Measurements from ENCODE around the gene PHKG1. TPM values are rescaled to one million over a fixed set of nuclear protein-coding genes. Genes with fewer than 3 reads are reported as not detected.
"Not testable (repeated sequence)": the region's sequence is repeated elsewhere in the genome, so short reads cannot be mapped to it uniquely, and the experiment has no call there.

The PHKG1 gene
- total RNA-seq, 1 experiment from 2014 or later = 1.1 TPM

DNA sequence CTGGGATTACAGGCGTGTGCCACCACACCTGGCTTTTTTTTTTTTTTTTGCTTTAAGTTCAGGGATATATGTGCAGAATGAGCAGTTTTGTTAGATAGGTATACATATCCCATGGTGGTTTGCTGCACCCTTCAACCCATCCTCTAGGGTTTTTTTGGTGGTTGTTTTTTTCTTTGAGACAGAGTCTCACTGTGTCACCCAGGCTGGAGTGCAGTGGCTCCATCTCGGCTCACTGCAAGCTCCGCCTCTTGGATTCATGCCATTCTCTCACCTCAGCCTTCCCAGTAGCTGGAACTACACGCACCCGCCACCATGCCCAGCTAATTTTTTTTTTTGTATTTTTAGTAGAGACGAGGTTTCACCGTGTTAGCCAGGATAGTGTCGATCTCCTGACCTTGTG lies 44.0 kb downstream of the PHKG1 start:
- Histone ChIP-seq H3K9ac (ENCODE audit: low read length) (peak overlapping the region; percentile 27), H3K79me2 (ENCODE audit: insufficient read depth, low read length) (peaks cover 93% of the 10 kb centered on the region), H3K4me1 (ENCODE audit: control insufficient read depth in 1 of 2, insufficient read depth in 2 of 2, low read length in 2 of 2) (peaks cover 22 to 34% of the 10 kb centered on the region in 2 experiments), H3K36me3 (ENCODE audit: control insufficient read depth in 1 of 2, insufficient read depth in 2 of 2, low read length in 2 of 2) (peaks cover 10 to 14% of the 10 kb centered on the region in 2 experiments), H3K4me2 (ENCODE audit: low read length) (peak overlapping the region; percentile 94), H3K4me3 (replicated peaks in 1 of 2; ENCODE audit: low read depth in 1 of 2, low read length in 2 of 2) (peak overlapping the region in 1 of 2 experiments; percentile 16; a peak in 1 of 4 replicates), H3K27ac (ENCODE audit: low read depth, low read length) (peak overlapping the region; percentile 37)
- H3K27me3 ChIP-seq (ENCODE audit: insufficient read depth, low read length); H3K9me2 ChIP-seq (ENCODE audit: insufficient read depth); H2AFZ ChIP-seq (ENCODE audit: low read depth, low read length, poor library complexity, severe bottlenecking); H3K9me3 ChIP-seq (ENCODE audit: control insufficient read depth in 1 of 2, insufficient read depth in 1 of 2, low read depth in 1 of 2, low read length in 2 of 2); BruUV-seq (replicated peaks); DNase-seq (ENCODE audit: low read depth, low spot score); H4K20me1 ChIP-seq (ENCODE audit: insufficient read depth): not testable (repeated sequence)
- RAD21 ChIA-PET (ENCODE audit: low non-redundant PET in 1 of 2, low total read pairs in 2 of 2, uncharacterized antibody in 2 of 2, unreplicated experiment in 2 of 2) = interaction anchor here in 1 of 2 experiments (0.9 kb wide), 1 partner anchor 15 kb away, joined by 3 read pairs; no protein-coding TSS in a partner anchor
- intact Hi-C loops (cut with micrococcal nuclease) = loop anchor here (2.0 kb wide), 1 partner anchor 14 kb away; no protein-coding TSS in a partner anchor
- POLR2A ChIA-PET = interaction anchor here (0.6 to 1.0 kb wide), 3 partner anchors 14 to 57 kb away, joined by 3 read pairs; partner anchors contain the start of gene CHCHD2
- TF ChIP-seq, protein P1, sequence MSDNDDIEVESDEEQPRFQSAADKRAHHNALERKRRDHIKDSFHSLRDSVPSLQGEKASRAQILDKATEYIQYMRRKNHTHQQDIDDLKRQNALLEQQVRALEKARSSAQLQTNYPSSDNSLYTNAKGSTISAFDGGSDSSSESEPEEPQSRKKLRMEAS (IDR thresholded peaks at IDR 0.05) = peak; percentile 29; the same call in 1 of the 2 replicates
- CTCF ChIA-PET = interaction anchor here (0.8 kb wide), 1 partner anchor 397 kb away, joined by 3 read pairs; no protein-coding TSS in a partner anchor
- peak; percentile 13 for ATAC-seq

DNA sequence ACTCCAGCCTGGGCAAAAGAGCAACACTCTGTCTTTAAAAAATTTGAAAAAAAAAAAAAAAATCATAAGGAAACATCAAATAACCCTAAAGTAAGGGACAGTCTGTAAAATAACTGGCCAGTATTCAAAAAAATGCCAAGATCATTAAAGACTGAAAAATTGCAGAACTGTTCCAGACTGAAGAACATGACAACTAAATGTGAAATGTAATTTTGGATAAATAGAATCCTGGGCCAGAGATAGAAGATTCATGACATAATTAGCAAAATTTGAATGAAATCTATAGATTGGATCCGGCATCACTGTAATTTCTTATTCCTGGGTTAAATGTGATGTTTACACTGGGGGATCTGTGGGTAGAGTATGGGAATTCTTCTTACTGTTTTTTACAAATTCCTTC lies 44.5 kb downstream of the PHKG1 start:
- CTCF ChIA-PET = no interaction called here
- POLR2A ChIA-PET = interaction anchor here (1.0 kb wide), 1 partner anchor 14 kb away, joined by 3 read pairs; no protein-coding TSS in a partner anchor
- Histone ChIP-seq H3K9me2 (ENCODE audit: insufficient read depth) (no peaks in the 10 kb centered on the region), H3K27me3 (ENCODE audit: insufficient read depth, low read length) (no peaks in the 10 kb centered on the region), H3K4me2 (ENCODE audit: low read length) (peak overlapping the region; percentile 94), H3K9me3 (ENCODE audit: control insufficient read depth in 1 of 2, insufficient read depth in 1 of 2, low read depth in 1 of 2, low read length in 2 of 2) (no peaks in the 10 kb centered on the region), H3K9ac (ENCODE audit: low read length) (0 out of 2 replicates have a peak overlapping the region, but pooled peaks have one; percentile 27), H3K36me3 (ENCODE audit: control insufficient read depth in 1 of 2, insufficient read depth in 2 of 2, low read length in 2 of 2) (peaks cover 5 to 11% of the 10 kb centered on the region in 2 experiments; a peak in 3 of 4 replicates), H2AFZ (ENCODE audit: low read depth, low read length, poor library complexity, severe bottlenecking) (no peak overlapping the region), H3K79me2 (ENCODE audit: insufficient read depth, low read length) (peaks cover 89% of the 10 kb centered on the region), H4K20me1 (ENCODE audit: insufficient read depth) (no peaks in the 10 kb centered on the region), H3K27ac (ENCODE audit: low read depth, low read length) (peak overlapping the region; percentile 37), H3K4me1 (ENCODE audit: control insufficient read depth in 1 of 2, insufficient read depth in 2 of 2, low read length in 2 of 2) (peaks cover 22 to 30% of the 10 kb centered on the region in 2 experiments), H3K4me3 (replicated peaks in 1 of 2; ENCODE audit: low read depth in 1 of 2, low read length in 2 of 2) (no peak overlapping the region)
- intact Hi-C loops (cut with micrococcal nuclease) = loop anchor here (2.0 kb wide), 1 partner anchor 13 kb away; no protein-coding TSS in a partner anchor
- DNase-seq (ENCODE audit: low read depth, low spot score) (no peak), ATAC-seq (no peak)
- RAD21 ChIA-PET (ENCODE audit: low non-redundant PET in 1 of 2, low total read pairs in 2 of 2, uncharacterized antibody in 2 of 2, unreplicated experiment in 2 of 2) = interaction anchor here in 1 of 2 experiments (0.9 kb wide), 1 partner anchor 14 kb away, joined by 3 read pairs; no protein-coding TSS in a partner anchor
- BruUV-seq (replicated peaks) = no TSS peak
- TF ChIP-seq FOSL1 (IDR thresholded peaks at IDR 0.05; ENCODE audit: low read depth) (no peak), ELF1 (IDR thresholded peaks at IDR 0.05; ENCODE audit: borderline replicate concordance, low read depth) (no peak), SRF (IDR thresholded peaks at IDR 0.05; ENCODE audit: low read depth) (no peak), CEBPB (IDR thresholded peaks at IDR 0.05; ENCODE audit: low read depth) (no peak)
- TF ChIP-seq, protein P1 (IDR thresholded peaks at IDR 0.05) = no peak
- TF ChIP-seq, protein P2, sequence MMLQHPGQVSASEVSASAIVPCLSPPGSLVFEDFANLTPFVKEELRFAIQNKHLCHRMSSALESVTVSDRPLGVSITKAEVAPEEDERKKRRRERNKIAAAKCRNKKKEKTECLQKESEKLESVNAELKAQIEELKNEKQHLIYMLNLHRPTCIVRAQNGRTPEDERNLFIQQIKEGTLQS (IDR thresholded peaks at IDR 0.05) = no peak

DNA sequence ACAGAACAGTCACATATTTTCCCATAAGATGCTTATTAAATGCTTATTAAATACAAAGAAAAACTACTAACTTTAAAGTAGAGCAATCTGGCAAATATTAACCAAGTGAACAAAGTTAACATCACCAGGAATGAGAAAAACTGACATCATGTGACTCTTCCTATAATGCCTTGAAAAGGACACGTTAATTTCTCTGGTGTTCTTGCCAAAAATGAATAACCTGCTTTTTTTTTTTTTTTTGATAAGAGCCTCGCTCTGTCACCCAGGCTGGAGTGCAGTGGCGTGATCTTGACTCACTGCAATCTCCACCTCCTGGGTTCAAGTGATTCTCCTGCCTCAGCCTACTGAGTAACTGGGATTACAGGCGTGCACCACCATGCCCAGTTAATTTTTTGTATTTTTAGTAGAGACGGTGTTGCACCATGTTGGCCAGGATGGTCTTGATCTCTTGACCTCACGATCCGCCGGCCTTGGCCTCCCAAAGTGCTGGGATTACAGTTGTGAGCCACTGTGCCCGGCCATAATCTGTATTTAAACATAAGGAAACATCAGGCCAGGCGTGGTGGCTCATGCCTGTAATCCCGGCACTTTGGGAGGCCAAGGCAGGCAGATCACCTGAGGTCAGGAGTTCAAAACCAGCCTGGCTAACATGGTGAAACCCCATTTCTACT lies 45.2 kb downstream of the PHKG1 start:
- DNase-seq (ENCODE audit: low read depth, low spot score); H3K4me2 ChIP-seq (ENCODE audit: low read length); BruUV-seq (replicated peaks); RAD21 ChIA-PET (ENCODE audit: low non-redundant PET in 1 of 2, low total read pairs in 2 of 2, uncharacterized antibody in 2 of 2, unreplicated experiment in 2 of 2); H4K20me1 ChIP-seq (ENCODE audit: insufficient read depth); CTCF ChIA-PET; H3K9me2 ChIP-seq (ENCODE audit: insufficient read depth); H3K36me3 ChIP-seq (ENCODE audit: control insufficient read depth in 1 of 2, insufficient read depth in 2 of 2, low read length in 2 of 2); H3K27me3 ChIP-seq (ENCODE audit: insufficient read depth, low read length); H2AFZ ChIP-seq (ENCODE audit: low read depth, low read length, poor library complexity, severe bottlenecking); ATAC-seq; H3K9ac ChIP-seq (ENCODE audit: low read length); H3K4me3 ChIP-seq (replicated peaks in 1 of 2; ENCODE audit: low read depth in 1 of 2, low read length in 2 of 2); POLR2A ChIA-PET; H3K27ac ChIP-seq (ENCODE audit: low read depth, low read length); H3K9me3 ChIP-seq (ENCODE audit: control insufficient read depth in 1 of 2, insufficient read depth in 1 of 2, low read depth in 1 of 2, low read length in 2 of 2): not testable (repeated sequence)
- intact Hi-C loops (cut with micrococcal nuclease) = loop anchor here (2.0 kb wide), 1 partner anchor 13 kb away; no protein-coding TSS in a partner anchor
- peaks cover 83% of the 10 kb centered on the region for H3K79me2 ChIP-seq (ENCODE audit: insufficient read depth, low read length)
- peaks cover 16 to 23% of the 10 kb centered on the region in 2 experiments for H3K4me1 ChIP-seq (ENCODE audit: control insufficient read depth in 1 of 2, insufficient read depth in 2 of 2, low read length in 2 of 2)

Measured in HCT116 (cell line).